RWPE2 (cell line): Measurements from ENCODE around the gene VIL1.

ENCODE experiments used
- ATAC-seq: fragments of 200-7000 bp; cut with Tn5 transposase; 3 replicates; pipeline ENCODE4 v1.9.1; 2021; ENCODE audit warnings: low read depth
- DNase-seq: peaks from one replicate; pipeline ENCODE4 v3.0.0-alpha.2; 2020; ENCODE audit warnings: low spot score
- H3K27ac ChIP-seq: fragments of 450-650 bp; 2 replicates; pipeline ENCODE4 v1.5.1; 2017; ENCODE audit warnings: mild to moderate bottlenecking; ENCODE audit not compliant: poor library complexity, severe bottlenecking
- H3K27me3 ChIP-seq: fragments of 250-450 bp; sonication (Bioruptor Pico); 2 replicates; pipeline ENCODE4 v1.5.1; 2021; ENCODE audit warnings: mild to moderate bottlenecking, moderate library complexity; ENCODE audit not compliant: insufficient read depth, poor library complexity, severe bottlenecking
- H3K36me3 ChIP-seq: fragments of 250-450 bp; sonication (Bioruptor Pico); 2 replicates; pipeline ENCODE4 v1.5.1; 2020; ENCODE audit warnings: low read depth, mild to moderate bottlenecking, moderate library complexity
- H3K4me1 ChIP-seq: fragments of 250-450 bp; sonication (Bioruptor Pico); 2 replicates; pipeline ENCODE4 v1.5.1; 2021; ENCODE audit warnings: mild to moderate bottlenecking, moderate library complexity; ENCODE audit not compliant: insufficient read depth, poor library complexity, severe bottlenecking
- H3K4me3 ChIP-seq: fragments of 250-450 bp; sonication (Bioruptor Pico); 2 replicates; pipeline ENCODE4 v1.5.1; 2021; ENCODE audit warnings: mild to moderate bottlenecking, moderate library complexity; ENCODE audit not compliant: severe bottlenecking
- H3K9me3 ChIP-seq: fragments of 250-450 bp; sonication (Bioruptor Pico); 2 replicates; pipeline ENCODE4 v1.5.1; 2021; ENCODE audit warnings: mild to moderate bottlenecking, moderate library complexity; ENCODE audit not compliant: severe bottlenecking
- TF ChIP-seq, protein P1 (sequence below): fragments of 450-650 bp; IDR thresholded peaks from one replicate; pipeline ENCODE4 v1.5.1; 2017; ENCODE audit warnings: mild to moderate bottlenecking, moderate library complexity; ENCODE audit not compliant: poor library complexity, severe bottlenecking

VIL1 gene

DNA sequence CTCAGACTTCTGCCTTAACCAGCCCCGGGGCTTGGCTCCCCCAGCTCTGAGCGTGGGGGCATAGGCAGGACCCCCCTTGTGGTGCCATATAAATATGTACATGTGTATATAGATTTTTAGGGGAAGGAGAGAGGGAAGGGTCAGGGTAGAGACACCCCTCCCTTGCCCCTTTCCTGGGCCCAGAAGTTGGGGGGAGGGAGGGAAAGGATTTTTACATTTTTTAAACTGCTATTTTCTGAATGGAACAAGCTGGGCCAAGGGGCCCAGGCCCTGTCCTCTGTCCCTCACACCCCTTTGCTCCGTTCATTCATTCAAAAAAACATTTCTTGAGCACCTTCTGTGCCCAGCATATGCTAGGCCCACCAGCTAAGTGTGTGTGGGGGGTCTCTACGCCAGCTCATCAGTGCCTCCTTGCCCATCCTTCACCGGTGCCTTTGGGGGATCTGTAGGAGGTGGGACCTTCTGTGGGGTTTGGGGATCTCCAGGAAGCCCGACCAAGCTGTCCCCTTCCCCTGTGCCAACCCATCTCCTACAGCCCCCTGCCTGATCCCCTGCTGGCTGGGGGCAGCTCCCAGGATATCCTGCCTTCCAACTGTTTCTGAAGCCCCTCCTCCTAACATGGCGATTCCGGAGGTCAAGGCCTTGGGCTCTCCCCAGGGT is 13.7 kb upstream of the VIL1 start:
- TF ChIP-seq, protein P1, sequence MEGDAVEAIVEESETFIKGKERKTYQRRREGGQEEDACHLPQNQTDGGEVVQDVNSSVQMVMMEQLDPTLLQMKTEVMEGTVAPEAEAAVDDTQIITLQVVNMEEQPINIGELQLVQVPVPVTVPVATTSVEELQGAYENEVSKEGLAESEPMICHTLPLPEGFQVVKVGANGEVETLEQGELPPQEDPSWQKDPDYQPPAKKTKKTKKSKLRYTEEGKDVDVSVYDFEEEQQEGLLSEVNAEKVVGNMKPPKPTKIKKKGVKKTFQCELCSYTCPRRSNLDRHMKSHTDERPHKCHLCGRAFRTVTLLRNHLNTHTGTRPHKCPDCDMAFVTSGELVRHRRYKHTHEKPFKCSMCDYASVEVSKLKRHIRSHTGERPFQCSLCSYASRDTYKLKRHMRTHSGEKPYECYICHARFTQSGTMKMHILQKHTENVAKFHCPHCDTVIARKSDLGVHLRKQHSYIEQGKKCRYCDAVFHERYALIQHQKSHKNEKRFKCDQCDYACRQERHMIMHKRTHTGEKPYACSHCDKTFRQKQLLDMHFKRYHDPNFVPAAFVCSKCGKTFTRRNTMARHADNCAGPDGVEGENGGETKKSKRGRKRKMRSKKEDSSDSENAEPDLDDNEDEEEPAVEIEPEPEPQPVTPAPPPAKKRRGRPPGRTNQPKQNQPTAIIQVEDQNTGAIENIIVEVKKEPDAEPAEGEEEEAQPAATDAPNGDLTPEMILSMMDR = no peak
- H3K9me3 ChIP-seq = no peaks in the 10 kb centered on the region
- no peak overlapping the region for H3K4me3 ChIP-seq
- H3K36me3 ChIP-seq = peaks cover 34% of the 10 kb centered on the region
- DNase-seq (no peak), ATAC-seq (no peak)
- peaks cover 12% of the 10 kb centered on the region for H3K4me1 ChIP-seq
- H3K27me3 ChIP-seq = no peaks in the 10 kb centered on the region
- H3K27ac ChIP-seq = peak overlapping the region; percentile 66

DNA sequence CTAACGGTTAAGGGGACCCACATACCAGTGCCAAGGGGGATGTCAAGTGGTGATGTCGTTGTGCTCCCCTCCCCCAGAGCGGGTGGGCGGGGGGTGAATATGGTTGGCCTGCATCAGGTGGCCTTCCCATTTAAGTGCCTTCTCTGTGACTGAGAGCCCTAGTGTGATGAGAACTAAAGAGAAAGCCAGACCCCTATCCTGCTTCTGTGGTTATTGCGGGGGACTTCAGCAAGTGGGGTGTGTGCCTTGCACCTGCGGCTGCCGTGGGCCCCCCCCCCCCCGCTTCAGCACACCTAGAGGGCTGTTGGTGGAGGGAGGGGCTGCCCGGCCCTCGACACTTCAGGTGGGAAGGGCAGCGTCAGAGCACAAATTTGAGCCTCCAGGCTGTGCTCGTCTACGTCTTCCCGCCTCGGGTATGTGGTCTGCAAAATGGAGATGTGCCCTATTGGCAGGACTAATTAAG is 13.1 kb upstream of the VIL1 start:
- TF ChIP-seq, protein P1 = no peak
- Histone ChIP-seq H3K27me3 (no peaks in the 10 kb centered on the region), H3K27ac (peak overlapping the region; percentile 66), H3K9me3 (no peaks in the 10 kb centered on the region), H3K36me3 (peaks cover 34% of the 10 kb centered on the region), H3K4me3 (peak overlapping the region; percentile 6), H3K4me1 (peaks cover 12% of the 10 kb centered on the region)
- ATAC-seq (no peak), DNase-seq (no peak)

DNA sequence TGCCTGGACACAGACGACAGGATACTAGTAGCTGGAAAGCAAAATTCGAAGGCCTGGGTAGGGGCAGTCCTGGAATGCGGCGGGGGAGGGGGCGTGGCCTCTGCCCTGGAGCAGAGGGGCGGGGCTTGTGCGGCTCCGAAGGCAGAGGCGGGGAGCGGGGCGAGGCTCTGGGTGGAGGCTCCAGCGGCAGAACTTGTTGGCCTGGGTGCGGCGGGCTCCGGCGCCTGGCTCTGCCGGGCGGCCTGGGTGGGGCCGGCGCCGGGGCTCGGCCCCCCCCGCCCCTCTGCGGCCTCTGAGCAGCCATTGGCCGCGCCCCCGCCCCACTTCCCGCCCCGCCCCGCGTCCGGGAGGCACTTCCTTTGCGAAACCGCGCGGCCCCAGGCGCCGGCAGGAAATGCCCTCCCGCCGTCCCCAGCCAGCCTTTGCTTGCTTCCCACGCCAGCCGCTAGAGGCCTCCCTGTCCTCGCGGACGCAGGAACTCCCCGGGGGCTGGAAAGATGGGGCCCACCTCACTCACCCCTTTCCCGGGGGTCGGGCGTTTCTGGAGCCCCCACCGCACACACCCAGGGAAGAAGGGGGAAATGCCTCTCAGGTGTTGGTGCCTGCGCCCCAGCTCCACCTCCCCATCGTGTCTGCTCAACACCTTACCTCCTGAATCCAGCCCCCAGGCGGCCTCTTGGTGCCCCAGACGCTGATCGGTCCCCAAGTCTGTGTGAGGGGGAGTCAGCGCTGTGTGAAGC is 12.5 kb upstream of the VIL1 start:
- H3K27ac ChIP-seq = peak overlapping the region; percentile 66
- peaks cover 12% of the 10 kb centered on the region for H3K4me1 ChIP-seq
- peak; percentile 94 for DNase-seq

DNA sequence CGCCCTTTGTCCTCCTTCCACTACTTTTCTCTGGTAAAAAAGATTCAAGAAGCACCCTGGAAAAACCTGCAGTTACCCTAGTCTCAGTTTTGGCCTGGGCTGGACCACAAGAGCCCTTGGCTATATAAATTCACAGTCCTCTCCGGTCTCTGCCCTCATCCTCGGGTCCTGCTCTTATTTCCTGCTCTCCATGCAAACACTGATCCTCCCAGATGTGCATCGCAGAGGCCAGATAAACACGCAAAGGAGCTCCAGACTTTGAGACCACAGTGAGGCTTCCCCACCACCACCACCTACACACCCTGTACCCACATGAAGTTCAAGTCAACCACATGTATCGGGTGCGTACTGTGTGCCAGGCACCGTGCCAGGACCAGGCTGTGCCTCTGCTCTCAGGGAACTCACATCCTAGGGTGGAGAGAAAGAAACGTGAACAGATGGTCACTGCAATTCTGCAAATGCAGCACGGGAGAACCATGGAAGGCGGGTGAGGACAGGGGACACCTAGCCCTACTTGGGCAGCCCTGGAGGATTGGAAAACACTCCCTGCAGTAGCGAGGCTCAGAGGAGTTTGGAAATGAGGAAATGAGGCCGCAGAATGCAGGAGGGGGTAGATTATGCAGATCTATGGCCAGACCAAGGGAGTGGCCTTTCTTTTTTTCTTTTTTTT is 11.8 kb upstream of the VIL1 start:
- DNase-seq = no peak

More for the DNA sequence above, 12.5 kb upstream of the VIL1 start:
- Histone ChIP-seq H3K27me3 (no peaks in the 10 kb centered on the region), H3K36me3 (peaks cover 31% of the 10 kb centered on the region), H3K9me3 (no peaks in the 10 kb centered on the region), H3K4me3 (peak overlapping the region; percentile 23)
- ATAC-seq = peak; percentile 84
- TF ChIP-seq, protein P1 = peak; percentile 92

More for the DNA sequence above, 11.8 kb upstream of the VIL1 start:
- Histone ChIP-seq H3K4me1 (peaks cover 12% of the 10 kb centered on the region), H3K36me3 (peaks cover 24% of the 10 kb centered on the region), H3K9me3 (no peaks in the 10 kb centered on the region), H3K4me3 (peak overlapping the region; percentile 23), H3K27me3 (no peaks in the 10 kb centered on the region), H3K27ac (peak overlapping the region; percentile 66)
- ATAC-seq = peak; percentile 8; the same call in 2 of the 3 replicates
- TF ChIP-seq, protein P1 = no peak
